ENCODE measurements around the gene RACGAP1. TPM values are rescaled to one million over a fixed set of nuclear protein-coding genes. Genes with fewer than 3 reads are reported as not detected.

RACGAP1 gene
- polyA plus RNA-seq, 1 of the 3 experiments (the other 2 are of a cell fraction) = 21.5 TPM

- H3K4me2 ChIP-seq = peak overlapping the region; percentile 76
- TF ChIP-seq MAX (IDR thresholded peaks at IDR 0.05; ENCODE audit: low read depth) (0 out of 2 replicates have a peak, but pooled peaks have one; percentile 22), MEF2A (IDR thresholded peaks at IDR 0.05; ENCODE audit: borderline replicate concordance, low read depth) (no peak), SIN3A (IDR thresholded peaks at IDR 0.05; ENCODE audit: borderline replicate concordance, low read depth, low read length) (peak; percentile 77; the same call in 1 of the 2 replicates), USF2 (IDR thresholded peaks at IDR 0.05; ENCODE audit: borderline replicate concordance, low read depth, low read length) (no peak), TCF12 (IDR thresholded peaks at IDR 0.05) (peak; percentile 86), GABPA (IDR thresholded peaks at IDR 0.05; ENCODE audit: low read depth) (no peak), ELF1 (IDR thresholded peaks at IDR 0.05) (no peak), NRF1 (IDR thresholded peaks at IDR 0.05; ENCODE audit: low read depth, low read length) (peak; percentile 24; the same call in 1 of the 2 replicates), RCOR1 (IDR thresholded peaks at IDR 0.05; ENCODE audit: low read length) (peak; percentile 82; the same call in 1 of the 2 replicates), EP300 (IDR thresholded peaks at IDR 0.05; ENCODE audit: borderline replicate concordance in 1 of 2, low read depth in 1 of 2, low read length in 1 of 2) (peak in 1 of 2 experiments; percentile 87; a peak in 2 of 4 replicates), EZH2phosphoT487 (IDR thresholded peaks at IDR 0.05; ENCODE audit: borderline replicate concordance, low read depth) (no peak), FOXJ3 (CRISPR knock-in tag; IDR thresholded peaks at IDR 0.05) (no peak), POLR2AphosphoS5 (IDR thresholded peaks at IDR 0.05; ENCODE audit: low read depth, low read length) (peak; percentile 51; the same call in 1 of the 2 replicates), FOXM1 (IDR thresholded peaks at IDR 0.05; ENCODE audit: low read depth) (no peak), CTCF (IDR thresholded peaks at IDR 0.05) (no peak), JUND (IDR thresholded peaks at IDR 0.05) (peak; percentile 61; the same call in 1 of the 2 replicates), ZBTB33 (IDR thresholded peaks at IDR 0.05; ENCODE audit: borderline replicate concordance, low read depth) (no peak), RAD21 (IDR thresholded peaks at IDR 0.05; ENCODE audit: low read length) (peak; percentile 24), FOSL2 (IDR thresholded peaks at IDR 0.05; ENCODE audit: borderline replicate concordance, low read depth) (peak; percentile 62; the same call in 1 of the 2 replicates), NFIC (IDR thresholded peaks at IDR 0.05; ENCODE audit: borderline replicate concordance) (peak; percentile 58), GATA2 (CRISPR knock-in tag; IDR thresholded peaks at IDR 0.05) (peak; percentile 82), YY1 (IDR thresholded peaks at IDR 0.05; ENCODE audit: low read depth) (no peak), CHD2 (IDR thresholded peaks at IDR 0.05; ENCODE audit: low read length, partially characterized antibody) (peak; percentile 73)
- H3K27me3 ChIP-seq (ENCODE audit: insufficient read depth) = no peaks in the 10 kb centered on the region
- no peak overlapping the region for H3K4me3 ChIP-seq (ENCODE audit: low read depth in 2 of 2, low read length in 1 of 2)
- peaks cover 33% of the 10 kb centered on the region for H3F3A ChIP-seq (replicated peaks; ENCODE audit: insufficient read depth)
- peaks cover 20 to 80% of the 10 kb centered on the region in 2 experiments for H3K4me1 ChIP-seq (ENCODE audit: control insufficient read depth in 1 of 2, insufficient read depth in 2 of 2, low read depth in 1 of 2, low read length in 1 of 2)
- no peaks in the 10 kb centered on the region for H3K9me3 ChIP-seq
- peak overlapping the region; percentile 26; the same call in 1 of the 2 replicates for H3K9ac ChIP-seq
- peak overlapping the region; percentile 26 for H2AFZ ChIP-seq (ENCODE audit: low read depth)
- CTCF ChIA-PET = interaction anchor here (0.6 to 12.7 kb wide), 13 partner anchors 9 to 104 kb away, joined by 3 to 176 read pairs (median 6); no protein-coding TSS in a partner anchor
- H3K36me3 ChIP-seq (replicated peaks in 1 of 2; ENCODE audit: control insufficient read depth in 1 of 2, insufficient read depth in 2 of 2, low read length in 1 of 2) = peaks cover 1 to 17% of the 10 kb centered on the region in 2 experiments
- POLR2A ChIA-PET = interaction anchor here (0.7 to 2.4 kb wide), 13 partner anchors 9 to 116 kb away, joined by 3 to 8 read pairs (median 4); partner anchors contain the start of genes AQP2 and RACGAP1
- 11% methylated on average over 8 of the region's 8 CpGs for WGBS (ENCODE audit: low lambda C conversion rate)
- no peaks in the 10 kb centered on the region for H3K9me2 ChIP-seq
- peak; percentile 62 for DNase-seq
- peak overlapping the region; percentile 70 to 99 for H3K27ac ChIP-seq (ENCODE audit: low read depth in 2 of 2, low read length in 1 of 2)
- H3K79me2 ChIP-seq (ENCODE audit: insufficient read depth) = no peaks in the 10 kb centered on the region
- no peaks in the 10 kb centered on the region for H4K20me1 ChIP-seq (ENCODE audit: insufficient read depth)
Observed at GRCh38 chr12:49983892-49984291, 41.4 kb downstream of the RACGAP1 start.
